Choroid plexus epithelial cell (primary cell): ENCODE results near the gene AURKA.
"Not testable (repeated sequence)": the region's sequence is repeated elsewhere in the genome, so short reads cannot be mapped to it uniquely, and the experiment has no call there.

Source experiments
- DNase-seq: peaks from one replicate; pipeline ENCODE4 v3.0.0-alpha.2; 2010; ENCODE audit warnings: low read depth
- H3K4me3 ChIP-seq: 2 replicates; pipeline ENCODE4 v1.5.1; 2011; ENCODE audit warnings: low read depth, mild to moderate bottlenecking, control low read depth, low read length, moderate library complexity
- TF ChIP-seq, protein P1 (sequence below): conservative IDR thresholded peaks from 2 replicates; pipeline ENCODE4 v1.5.1; 2011; ENCODE audit warnings: low read depth, mild to moderate bottlenecking, control low read depth, inconsistent platforms, low read length, moderate library complexity

The AURKA gene

DNA sequence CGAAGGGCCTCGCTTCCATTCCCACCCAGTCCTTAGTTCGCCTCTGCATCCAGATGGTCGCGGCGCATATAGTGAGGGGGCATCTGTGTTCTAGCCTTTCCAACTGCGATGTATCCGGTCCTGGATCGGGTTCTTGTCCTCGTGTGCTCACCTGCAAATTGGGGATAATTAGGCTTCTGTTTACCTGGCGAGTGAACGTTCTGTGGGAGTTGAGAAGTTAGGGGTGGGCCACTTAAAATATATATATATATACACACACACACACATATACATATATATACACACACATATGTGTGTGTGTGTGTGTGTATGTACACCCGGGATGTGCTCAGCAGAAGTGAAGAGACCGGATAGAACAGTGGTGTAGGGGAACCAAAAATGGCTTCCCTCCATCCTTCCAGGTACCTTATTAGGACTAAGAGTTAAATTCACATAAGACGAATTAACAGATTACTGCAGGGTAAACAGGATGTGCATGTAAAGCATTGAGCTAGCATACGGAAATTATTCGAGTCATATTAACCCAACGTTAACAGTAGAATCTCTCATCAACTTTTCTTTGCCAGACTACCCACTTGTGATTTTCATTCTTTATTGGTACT, 967 bp upstream of the AURKA start:
- peak; percentile 24 for DNase-seq
- H3K4me3 ChIP-seq, result peak overlapping the region; percentile 76
- TF ChIP-seq, protein P1, sequence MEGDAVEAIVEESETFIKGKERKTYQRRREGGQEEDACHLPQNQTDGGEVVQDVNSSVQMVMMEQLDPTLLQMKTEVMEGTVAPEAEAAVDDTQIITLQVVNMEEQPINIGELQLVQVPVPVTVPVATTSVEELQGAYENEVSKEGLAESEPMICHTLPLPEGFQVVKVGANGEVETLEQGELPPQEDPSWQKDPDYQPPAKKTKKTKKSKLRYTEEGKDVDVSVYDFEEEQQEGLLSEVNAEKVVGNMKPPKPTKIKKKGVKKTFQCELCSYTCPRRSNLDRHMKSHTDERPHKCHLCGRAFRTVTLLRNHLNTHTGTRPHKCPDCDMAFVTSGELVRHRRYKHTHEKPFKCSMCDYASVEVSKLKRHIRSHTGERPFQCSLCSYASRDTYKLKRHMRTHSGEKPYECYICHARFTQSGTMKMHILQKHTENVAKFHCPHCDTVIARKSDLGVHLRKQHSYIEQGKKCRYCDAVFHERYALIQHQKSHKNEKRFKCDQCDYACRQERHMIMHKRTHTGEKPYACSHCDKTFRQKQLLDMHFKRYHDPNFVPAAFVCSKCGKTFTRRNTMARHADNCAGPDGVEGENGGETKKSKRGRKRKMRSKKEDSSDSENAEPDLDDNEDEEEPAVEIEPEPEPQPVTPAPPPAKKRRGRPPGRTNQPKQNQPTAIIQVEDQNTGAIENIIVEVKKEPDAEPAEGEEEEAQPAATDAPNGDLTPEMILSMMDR, result no peak

DNA sequence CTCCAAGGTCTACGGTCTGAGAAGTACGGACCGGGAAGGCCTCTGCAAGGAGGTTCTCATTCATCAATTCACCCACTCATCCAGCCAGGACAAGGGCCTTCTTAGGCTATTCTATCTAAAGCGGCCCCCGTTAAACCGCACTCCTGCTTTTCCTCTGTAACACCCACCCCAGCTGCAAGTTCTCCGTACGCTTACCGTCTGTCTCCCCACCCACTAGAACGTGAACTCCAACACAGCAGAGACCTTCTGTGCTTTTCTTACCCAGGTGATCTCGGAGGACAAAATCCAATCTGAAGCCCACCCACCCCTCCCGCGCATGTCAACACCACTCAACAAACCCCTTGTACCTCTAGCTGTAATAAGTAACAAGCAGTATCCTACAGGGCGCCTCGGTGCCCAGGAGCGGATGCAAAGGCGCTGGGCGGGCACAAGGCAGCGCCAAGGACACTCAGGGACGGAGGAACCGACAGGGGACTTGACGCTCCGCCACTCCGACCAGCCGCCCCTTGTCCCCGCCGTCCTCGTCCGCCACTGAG, 351 bp downstream of the AURKA start:
- TF ChIP-seq, protein P1, result no peak
- peak overlapping the region; percentile 76 for H3K4me3 ChIP-seq
- peak; percentile 26 for DNase-seq

GRCh38 chr20:56391037-56391436, 978 bp downstream of the AURKA start:
- H3K4me3 ChIP-seq, result peak overlapping the region; percentile 76
- TF ChIP-seq, protein P1, result no peak
- DNase-seq, result no peak

- H3K4me3 ChIP-seq, DNase-seq: not testable (repeated sequence)
These were observed 1.6 kb downstream of the AURKA start for GRCh38 chr20:56390396-56390795.

- TF ChIP-seq, protein P1, result no peak
- no peak overlapping the region for H3K4me3 ChIP-seq
- no peak for DNase-seq
These were observed 2.2 kb downstream of the AURKA start for GRCh38 chr20:56389807-56390206.

- no peak for DNase-seq
- no peak overlapping the region for H3K4me3 ChIP-seq
- TF ChIP-seq, protein P1, result no peak
These were observed 3.1 kb downstream of the AURKA start for GRCh38 chr20:56388882-56389281.

GRCh38 chr20:56386219-56386618, 5.8 kb downstream of the AURKA start:
- no peak for DNase-seq
- TF ChIP-seq, protein P1, result no peak
- H3K4me3 ChIP-seq, result no peak overlapping the region

- TF ChIP-seq, protein P1, result no peak
- DNase-seq, result no peak
- no peak overlapping the region for H3K4me3 ChIP-seq
These were observed 6.9 kb downstream of the AURKA start for GRCh38 chr20:56385130-56385529.
